Endodermal cell (in vitro differentiated cells): ENCODE measurements around the gene ZDHHC14. TPM values are rescaled to one million over a fixed set of nuclear protein-coding genes. Genes with fewer than 3 reads are reported as not detected.

Experiments
- DNase-seq: peaks from one replicate; pipeline ENCODE4 v3.0.0-alpha.2; 2017
- H3K27ac ChIP-seq: 2 replicates; pipeline ENCODE4 v1.5.1; 2013; ENCODE audit warnings: mild to moderate bottlenecking, low read depth, low read length, moderate library complexity
- H3K27me3 ChIP-seq: 2 replicates; pipeline ENCODE4 v1.6.1; 2013; ENCODE audit warnings: mild to moderate bottlenecking, low read length, moderate library complexity; ENCODE audit not compliant: insufficient read depth, control insufficient read depth, poor library complexity, severe bottlenecking
- H3K36me3 ChIP-seq: 2 replicates; pipeline ENCODE4 v1.7.0; 2013; ENCODE audit warnings: mild to moderate bottlenecking, low read length, moderate library complexity; ENCODE audit not compliant: control insufficient read depth, insufficient read depth
- H3K4me1 ChIP-seq: one replicate; pipeline ENCODE4 v1.7.0; 2013; ENCODE audit warnings: low read length; ENCODE audit not compliant: control insufficient read depth, insufficient read depth
- H3K4me3 ChIP-seq: 2 replicates; pipeline ENCODE4 v1.5.1; 2013; ENCODE audit warnings: mild to moderate bottlenecking, low read length, moderate library complexity
- H3K9ac ChIP-seq: 2 replicates; pipeline ENCODE4 v1.6.1; 2013; ENCODE audit warnings: mild to moderate bottlenecking, low read length, moderate library complexity; ENCODE audit not compliant: poor library complexity, severe bottlenecking; ENCODE audit errors: extremely low read depth
- H3K9me3 ChIP-seq: 2 replicates; pipeline ENCODE4 v1.6.1; 2013; ENCODE audit warnings: mild to moderate bottlenecking, low read length, moderate library complexity; ENCODE audit not compliant: control insufficient read depth
- H3K27ac Mint-ChIP-seq: 2 replicates; pipeline ENCODE4 v1.8.0; 2020; ENCODE audit warnings: mixed read lengths
- H3K27me3 Mint-ChIP-seq: 2 replicates; pipeline ENCODE4 v1.8.0; 2021; ENCODE audit warnings: mild to moderate bottlenecking, mixed read lengths; ENCODE audit not compliant: insufficient read depth
- H3K36me3 Mint-ChIP-seq: 2 replicates; pipeline ENCODE4 v1.8.0; 2020; ENCODE audit warnings: low read depth, mixed read lengths
- H3K4me1 Mint-ChIP-seq: 2 replicates; pipeline ENCODE4 v1.8.0; 2020; ENCODE audit warnings: mixed read lengths
- H3K4me3 Mint-ChIP-seq: 2 replicates; pipeline ENCODE4 v1.8.0; 2020; ENCODE audit warnings: mild to moderate bottlenecking, moderate library complexity, mixed read lengths
- H3K9me3 Mint-ChIP-seq: 2 replicates; pipeline ENCODE4 v1.8.0; 2020; ENCODE audit warnings: mild to moderate bottlenecking, mixed read lengths
- CTCF ChIP-seq: fragments of 200-600 bp; sonication (generic); conservative IDR thresholded peaks from 2 replicates; pipeline ENCODE4 v1.5.0; 2021; ENCODE audit warnings: antibody characterized with exemption, mild to moderate bottlenecking
- WGBS, 2 experiments: methylation state at CpG; one replicate each; pipeline versions ENCODE4 v1.1.5 to v1.1.7; 2013; ENCODE audit warnings: missing lambda C conversion rate in 2 of 2, mixed read lengths in 1 of 2; ENCODE audit not compliant: insufficient coverage in 1 of 2, insufficient read length in 1 of 2; 5-methylcytosine and 5-hydroxymethylcytosine counted together
- total RNA-seq, 2 donors: library from RNA; stranded (reverse); fragmentation: NEBNext Ultra II Directional in 1 of 2; extraction: Animal tissue kit (Norgen Biotek cat#: 25700) in 1 of 2; gene quantifications; 2 replicates in 1 of 2; 3 replicates in 1 of 2; pipeline ENCODE4 v1.2.1, GENCODE V29; 2021

The ZDHHC14 gene
- total RNA-seq, 2 donors from 2014 or later = 2.3 to 4.5 TPM

GRCh38 chr6:157440171-157440570 is 59.2 kb downstream of the ZDHHC14 start:
- H3K27me3 ChIP-seq = no peaks in the 10 kb centered on the region
- no peak for DNase-seq
- Mint-ChIP-seq H3K27me3 (no peaks in the 10 kb centered on the region), H3K9me3 (no peaks in the 10 kb centered on the region), H3K27ac (no peak overlapping the region), H3K4me3 (no peak overlapping the region), H3K36me3 (no peaks in the 10 kb centered on the region), H3K4me1 (no peaks in the 10 kb centered on the region)
- H3K9me3 ChIP-seq = no peaks in the 10 kb centered on the region
- no peaks in the 10 kb centered on the region for H3K36me3 ChIP-seq
- no peak for TF ChIP-seq CTCF
- H3K4me3 ChIP-seq = no peak overlapping the region
- H3K4me1 ChIP-seq = no peaks in the 10 kb centered on the region
- H3K27ac ChIP-seq = no peak overlapping the region
- no peak overlapping the region for H3K9ac ChIP-seq
- 100% methylated on average over 1 of the region's 1 CpG; no CpG with 5 or more reads in 1 of the 2 experiments for WGBS, 2 experiments

GRCh38 chr6:157442291-157442690 is 61.3 kb downstream of the ZDHHC14 start:
- no peaks in the 10 kb centered on the region for H3K4me1 ChIP-seq
- H3K9me3 ChIP-seq = no peaks in the 10 kb centered on the region
- Mint-ChIP-seq H3K4me3 (no peak overlapping the region), H3K27ac (no peak overlapping the region), H3K9me3 (no peaks in the 10 kb centered on the region), H3K4me1 (no peaks in the 10 kb centered on the region), H3K27me3 (no peaks in the 10 kb centered on the region), H3K36me3 (no peaks in the 10 kb centered on the region)
- H3K27ac ChIP-seq = no peak overlapping the region
- no peak for TF ChIP-seq CTCF
- no peak overlapping the region for H3K9ac ChIP-seq
- H3K27me3 ChIP-seq = no peaks in the 10 kb centered on the region
- no peaks in the 10 kb centered on the region for H3K36me3 ChIP-seq
- WGBS, 2 experiments = 93 to 97% methylated on average over 8 to 12 of the region's 12 CpGs
- no peak overlapping the region for H3K4me3 ChIP-seq
- DNase-seq = no peak

GRCh38 chr6:157443066-157443800 is 62.2 kb downstream of the ZDHHC14 start:
- no peak for DNase-seq
- Histone ChIP-seq H3K36me3 (no peaks in the 10 kb centered on the region), H3K4me3 (no peak overlapping the region), H3K9me3 (no peaks in the 10 kb centered on the region), H3K27ac (no peak overlapping the region), H3K27me3 (no peaks in the 10 kb centered on the region), H3K4me1 (no peaks in the 10 kb centered on the region), H3K9ac (no peak overlapping the region)
- no peaks in the 10 kb centered on the region for H3K36me3 Mint-ChIP-seq
- 88 to 100% methylated on average over 2 to 6 of the region's 6 CpGs for WGBS, 2 experiments
- no peaks in the 10 kb centered on the region for H3K27me3 Mint-ChIP-seq
- H3K4me1 Mint-ChIP-seq = no peaks in the 10 kb centered on the region
- no peak overlapping the region for H3K27ac Mint-ChIP-seq
- no peaks in the 10 kb centered on the region for H3K9me3 Mint-ChIP-seq
- H3K4me3 Mint-ChIP-seq = no peak overlapping the region
- no peak for TF ChIP-seq CTCF
